IMR-90 (cell line): ENCODE data around the gene ACP1. TPM values are rescaled to one million over a fixed set of nuclear protein-coding genes. Genes with fewer than 3 reads are reported as not detected.

Experiments used
- ATAC-seq: fragments of 200-7000 bp; cut with Tn5 transposase; 2 replicates; pipeline ENCODE4 v1.9.1; 2020; ENCODE audit warnings: low read depth, mild to moderate bottlenecking, moderate library complexity
- BruUV-seq: library from RNA; stranded (reverse); fragments of 400-500 nt; replicated peaks from 2 replicates; lab custom pipeline; 2021; lab: Mats Ljungman, UMichigan
- CTCF ChIA-PET: fragments of 300-600 bp; formaldehyde crosslinking; extraction: SDS; loops from one replicate; lab custom pipeline; 2021; ENCODE audit warnings: antibody characterized with exemption; lab: Yijun Ruan, JAX
- POLR2A ChIA-PET: fragments of 300-600 bp; sonication (Branson Sonifier 250); formaldehyde crosslinking; loops from one replicate; lab custom pipeline; 2022; ENCODE audit warnings: antibody characterized with exemption; ENCODE audit not compliant: unreplicated experiment; lab: Charles Lee
- DNase-seq: peaks from one replicate; pipeline ENCODE4 v3.0.0; 2013
- H2AFZ ChIP-seq: replicated peaks from 2 replicates; pipeline ENCODE3; 2013; ENCODE audit warnings: low read length, mild to moderate bottlenecking; ENCODE audit not compliant: poor library complexity
- H2AK5ac ChIP-seq: 2 replicates; pipeline ENCODE4 v1.6.1; 2013; ENCODE audit warnings: low read depth, low read length, inconsistent platforms
- H2AK9ac ChIP-seq: replicated peaks from 2 replicates; pipeline ENCODE3; 2013; ENCODE audit warnings: mild to moderate bottlenecking, low read depth, low read length, moderate library complexity; ENCODE audit not compliant: poor library complexity
- H2BK120ac ChIP-seq: 2 replicates; pipeline ENCODE4 v1.6.1; 2013; ENCODE audit warnings: low read depth, low read length, inconsistent platforms
- H2BK15ac ChIP-seq: 3 replicates; pipeline ENCODE4 v1.6.1; 2013; ENCODE audit warnings: low read depth, low read length, inconsistent platforms
- H2BK20ac ChIP-seq: 2 replicates; pipeline ENCODE4 v1.6.1; 2013; ENCODE audit warnings: low read depth, mild to moderate bottlenecking, inconsistent platforms, low read length, moderate library complexity
- H2BK5ac ChIP-seq: 2 replicates; pipeline ENCODE4 v1.6.1; 2013; ENCODE audit warnings: mild to moderate bottlenecking, low read depth, low read length, inconsistent platforms; ENCODE audit not compliant: poor library complexity, severe bottlenecking
- H3K14ac ChIP-seq: replicated peaks from 2 replicates; pipeline ENCODE4 v1.6.1; 2013; ENCODE audit warnings: low read depth, low read length, inconsistent platforms
- H3K18ac ChIP-seq: 2 replicates; pipeline ENCODE4 v1.6.1; 2013; ENCODE audit warnings: low read depth, low read length, control low read depth
- H3K23ac ChIP-seq: 2 replicates; pipeline ENCODE4 v1.6.1; 2013; ENCODE audit warnings: low read depth, low read length, inconsistent platforms
- H3K27ac ChIP-seq: 2 replicates; pipeline ENCODE4 v1.5.1; 2013; ENCODE audit warnings: mild to moderate bottlenecking, control low read depth, low read length; ENCODE audit not compliant: insufficient read depth
- H3K27me3 ChIP-seq: 2 replicates; pipeline ENCODE4 v1.6.1; 2013; ENCODE audit warnings: low read length; ENCODE audit not compliant: control insufficient read depth, insufficient read depth
- H3K36me3 ChIP-seq: 2 replicates; pipeline ENCODE4 v1.6.1; 2013; ENCODE audit warnings: low read length, mixed read lengths; ENCODE audit not compliant: control insufficient read depth, insufficient read depth
- H3K4ac ChIP-seq: 2 replicates; pipeline ENCODE4 v1.6.1; 2013; ENCODE audit warnings: low read depth, low read length, inconsistent platforms
- H3K4me1 ChIP-seq: 2 replicates; pipeline ENCODE4 v1.6.1; 2013; ENCODE audit warnings: low read length, mixed read lengths; ENCODE audit not compliant: control insufficient read depth, insufficient read depth
- H3K4me2 ChIP-seq: 2 replicates; pipeline ENCODE4 v1.6.1; 2013; ENCODE audit warnings: low read depth, mild to moderate bottlenecking, control low read depth, low read length, moderate library complexity
- H3K4me3 ChIP-seq: 2 replicates; pipeline ENCODE4 v1.5.1; 2013; ENCODE audit warnings: low read depth, mild to moderate bottlenecking, control low read depth, low read length, moderate library complexity; ENCODE audit not compliant: insufficient read depth
- H3K56ac ChIP-seq: 2 replicates; pipeline ENCODE4 v1.6.1; 2013; ENCODE audit warnings: low read length, inconsistent platforms; ENCODE audit not compliant: insufficient read depth; ENCODE audit errors: extremely low read depth
- H3K79me1 ChIP-seq, 2 experiments: 2 replicates each; pipeline ENCODE4 v1.6.1; 2013; ENCODE audit warnings: low read length in 2 of 2, inconsistent platforms in 1 of 2, low read depth in 1 of 2
- H3K9ac ChIP-seq: 2 replicates; pipeline ENCODE4 v1.6.1; 2013; ENCODE audit warnings: low read depth, low read length, control low read depth
- H3K9me1 ChIP-seq: 2 replicates; pipeline ENCODE4 v1.6.1; 2013; ENCODE audit warnings: low read length, inconsistent platforms; ENCODE audit not compliant: insufficient read depth
- H3K9me3 ChIP-seq: 2 replicates; pipeline ENCODE4 v1.6.1; 2013; ENCODE audit warnings: low read length; ENCODE audit not compliant: control insufficient read depth, insufficient read depth
- H4K20me1 ChIP-seq: 2 replicates; pipeline ENCODE4 v1.6.1; 2013; ENCODE audit warnings: low read length, inconsistent platforms; ENCODE audit not compliant: insufficient read depth
- H4K5ac ChIP-seq: 2 replicates; pipeline ENCODE4 v1.6.1; 2013; ENCODE audit warnings: mild to moderate bottlenecking, low read depth, low read length, control low read depth
- H4K8ac ChIP-seq, 2 experiments: 2 replicates each; pipeline ENCODE4 v1.6.1; 2013; ENCODE audit warnings: low read depth in 2 of 2, low read length in 2 of 2, control low read depth in 1 of 2, inconsistent platforms in 1 of 2
- H4K91ac ChIP-seq: 2 replicates; pipeline ENCODE4 v1.6.1; 2013; ENCODE audit warnings: low read depth, low read length, inconsistent platforms; ENCODE audit not compliant: insufficient read depth
- BHLHE40 ChIP-seq: fragments of 150-350 bp; IDR thresholded peaks from 2 replicates; pipeline ENCODE4 v1.6.1; 2016; ENCODE audit warnings: mild to moderate bottlenecking, low read depth, low read length
- ELK1 ChIP-seq: fragments of 150-350 bp; IDR thresholded peaks from 2 replicates; pipeline ENCODE4 v1.6.1; 2016; ENCODE audit warnings: low read depth, mild to moderate bottlenecking, low read length, moderate library complexity, borderline replicate concordance
- MAFK ChIP-seq: IDR thresholded peaks from 2 replicates; pipeline ENCODE4 v1.6.1; 2012; ENCODE audit warnings: low read depth, low read length, improper control_type of control experiment
- MAZ ChIP-seq: IDR thresholded peaks from 2 replicates; pipeline ENCODE4 v1.6.1; 2012; ENCODE audit warnings: low read depth, mild to moderate bottlenecking, low read length, improper control_type of control experiment, moderate library complexity, borderline replicate concordance
- MXI1 ChIP-seq: IDR thresholded peaks from 2 replicates; pipeline ENCODE4 v1.6.1; 2012; ENCODE audit warnings: low read depth, mild to moderate bottlenecking, low read length, moderate library complexity, borderline replicate concordance
- RAD21 ChIP-seq: IDR thresholded peaks from 2 replicates; pipeline ENCODE4 v1.6.1; 2012; ENCODE audit warnings: low read length, improper control_type of control experiment
- SMC3 ChIP-seq: fragments of 150-350 bp; IDR thresholded peaks from 2 replicates; pipeline ENCODE4 v1.6.1; 2016; ENCODE audit warnings: low read depth, mild to moderate bottlenecking, antibody characterized with exemption, low read length, moderate library complexity
- WGBS, 2 experiments: methylation state at CpG; one replicate each; pipeline versions ENCODE4 v1.1.5 to v1.1.7; 2013; ENCODE audit warnings: missing lambda C conversion rate in 2 of 2; ENCODE audit not compliant: insufficient read length in 1 of 2; ENCODE audit errors: extremely low coverage in 2 of 2; 5-methylcytosine and 5-hydroxymethylcytosine counted together
- dilution Hi-C: fragments of 300-500 bp; cut with HindIII; formaldehyde crosslinking; loops from one replicate; pipeline ENCODE4 v1.14.3; 2018; ENCODE audit warnings: low sequenced_read_pairs; ENCODE audit not compliant: unreplicated experiment
- in situ Hi-C: fragments of 300-500 bp; cut with MboI; formaldehyde crosslinking; loops from 3 replicates; pipeline ENCODE4 v1.14.3; 2019; ENCODE audit warnings: low sequenced_read_pairs, inconsistent platforms, mixed read lengths
- intact Hi-C: fragments of 100-400 bp; cut with micrococcal nuclease; formaldehyde crosslinking; loops from 2 replicates; pipeline ENCODE4 v1.10.0; 2022
- polyA plus RNA-seq, 3 experiments: library from polyadenylated mRNA; depleted of rRNA; stranded (reverse); fragments of >200 nt; gene quantifications; 2 replicates each; pipeline ENCODE4 v1.2.3, GENCODE V29; 2012; ENCODE audit warnings: low replicate concordance in 1 of 3
- total RNA-seq: library from RNA; depleted of rRNA; stranded (reverse); fragments of >200 nt; gene quantifications from 2 replicates; pipeline ENCODE4 v1.2.3, GENCODE V29; 2012

Gene ACP1
- total and polyA plus RNA-seq, 2 of the 4 experiments (the other 2 are of a cell fraction), result 85.7 to 104 TPM

DNA sequence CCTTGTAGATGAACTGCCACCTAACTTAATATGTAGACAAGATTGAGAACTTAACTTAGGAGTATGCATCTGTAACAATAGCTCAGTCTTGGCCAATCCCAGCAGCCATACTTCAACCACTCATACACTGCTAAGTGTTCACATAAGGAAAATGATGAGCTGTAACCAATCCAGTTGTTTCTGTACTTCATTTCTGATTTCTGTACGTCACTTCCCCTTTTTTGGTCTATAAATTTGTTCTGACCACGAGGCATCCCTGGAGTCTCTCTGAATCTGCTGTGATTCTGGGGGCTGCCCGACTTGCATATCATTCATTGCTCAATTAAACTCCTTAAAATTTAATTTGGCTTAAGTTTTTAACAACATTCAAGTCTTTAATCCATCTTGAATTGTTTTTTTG is 7.3 kb upstream of the ACP1 start:
- in situ Hi-C loops, result no loop called here
- H2BK5ac ChIP-seq, result no peak overlapping the region

More for the DNA sequence above, 7.3 kb upstream of the ACP1 start:
- H2AK5ac ChIP-seq, result no peak overlapping the region
- no peak overlapping the region for H2BK15ac ChIP-seq
- no peak overlapping the region for H4K91ac ChIP-seq
- H3K9me1 ChIP-seq, result no peaks in the 10 kb centered on the region; the same call in 1 of the 2 replicates
- peaks cover 5% of the 10 kb centered on the region for H3K4me1 ChIP-seq
- no peaks in the 10 kb centered on the region for H4K20me1 ChIP-seq
- ATAC-seq, result no peak
- DNase-seq, result no peak
- H3K36me3 ChIP-seq, result no peaks in the 10 kb centered on the region
- H3K27ac ChIP-seq, result no peak overlapping the region
- H4K8ac ChIP-seq, result no peak overlapping the region
- no peak overlapping the region for H3K9ac ChIP-seq
- H3K18ac ChIP-seq, result no peak overlapping the region
- H2BK20ac ChIP-seq, result no peak overlapping the region
- intact Hi-C loops (no loop called here), dilution Hi-C loops (no loop called here)
- no TSS peak for BruUV-seq
- no peak overlapping the region for H2BK120ac ChIP-seq
- H3K79me1 ChIP-seq, result peaks cover 8% of the 10 kb centered on the region in 2 experiments; a peak in 3 of 4 replicates
- H3K56ac ChIP-seq, result no peak overlapping the region
- no peak overlapping the region for H3K4ac ChIP-seq
- no peak overlapping the region for H4K5ac ChIP-seq
- no peak overlapping the region for H3K4me2 ChIP-seq
- H3K9me3 ChIP-seq, result no peaks in the 10 kb centered on the region
- no peak overlapping the region for H3K14ac ChIP-seq
- CTCF ChIA-PET, result interaction anchor here (1.2 to 2.2 kb wide), 2 partner anchors 11 kb away, joined by 3 to 9 read pairs; no protein-coding TSS in a partner anchor
- POLR2A ChIA-PET, result no interaction called here
- no peak overlapping the region for H2AFZ ChIP-seq
- H3K4me3 ChIP-seq, result no peak overlapping the region
- WGBS, 2 experiments, result 100% methylated on average over 1 of the region's 3 CpGs; no CpG with 5 or more reads in 1 of the 2 experiments
- H3K23ac ChIP-seq, result no peak overlapping the region
- TF ChIP-seq RAD21 (no peak), MAFK (no peak), MXI1 (no peak), BHLHE40 (no peak), ELK1 (no peak), MAZ (no peak), SMC3 (no peak)
- no peak overlapping the region for H2AK9ac ChIP-seq
- H3K27me3 ChIP-seq, result no peaks in the 10 kb centered on the region
